BE2C (cell line): ENCODE results near the gene CCL5.

Experiments
- DNase-seq: peaks from one replicate; pipeline ENCODE4 v3.0.0-alpha.2; 2020
- H3K27me3 ChIP-seq: fragments of 250-450 bp; sonication (Bioruptor Pico); 2 replicates; pipeline ENCODE4 v1.5.1; 2020; ENCODE audit warnings: mild to moderate bottlenecking
- H3K36me3 ChIP-seq: fragments of 250-450 bp; sonication (Bioruptor Pico); 2 replicates; pipeline ENCODE4 v1.5.1; 2020; ENCODE audit warnings: mild to moderate bottlenecking
- H3K4me1 ChIP-seq: fragments of 250-450 bp; sonication (Bioruptor Pico); 2 replicates; pipeline ENCODE4 v1.5.1; 2020
- H3K4me3 ChIP-seq: 2 replicates; pipeline ENCODE4 v1.5.1; 2011; ENCODE audit warnings: low read depth, low read length
- H3K9me3 ChIP-seq: fragments of 250-450 bp; sonication (Bioruptor Pico); 2 replicates; pipeline ENCODE4 v1.5.1; 2020
- CTCF ChIP-seq: IDR thresholded peaks from 2 replicates; pipeline ENCODE4 v1.5.1; 2012; ENCODE audit warnings: mild to moderate bottlenecking, low read depth, low read length

The CCL5 gene

DNA sequence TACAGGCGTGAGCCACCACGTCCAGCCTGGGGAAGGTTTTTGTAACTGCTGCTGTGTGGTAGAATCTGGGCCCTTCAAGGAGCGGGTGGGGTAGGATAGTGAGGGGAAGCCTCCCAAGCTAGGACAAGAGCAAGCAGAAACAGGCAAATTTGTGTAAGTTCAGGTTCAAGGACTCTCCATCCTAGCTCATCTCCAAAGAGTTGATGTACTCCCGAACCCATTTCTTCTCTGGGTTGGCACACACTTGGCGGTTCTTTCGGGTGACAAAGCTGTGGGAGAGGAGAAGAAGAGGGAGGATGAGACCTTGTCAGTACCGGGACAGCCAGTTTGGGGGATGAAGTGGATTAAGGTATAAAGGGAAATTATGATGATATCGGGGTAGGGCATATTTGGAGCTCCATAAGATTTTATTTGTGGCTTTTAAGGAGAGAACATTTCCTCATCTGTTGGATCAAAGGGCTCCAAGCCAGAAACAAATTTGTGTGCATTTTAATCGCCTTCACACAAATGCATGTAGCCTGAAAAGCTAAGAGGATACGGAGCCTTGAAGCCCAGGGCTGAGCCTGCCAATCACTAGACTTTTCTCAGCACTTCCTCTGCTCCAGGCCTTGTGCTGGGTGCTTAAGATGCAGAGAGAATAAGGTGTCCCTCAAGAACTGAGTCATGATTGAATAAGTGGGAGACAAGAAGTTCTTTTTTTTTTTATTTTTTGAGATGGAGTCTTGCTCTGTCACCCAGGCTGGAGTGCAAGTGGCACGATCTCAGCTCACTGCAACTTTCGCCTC lies 7.8 kb downstream of the CCL5 start:
- Histone ChIP-seq H3K4me3 (no peak overlapping the region), H3K9me3 (no peaks in the 10 kb centered on the region), H3K36me3 (no peaks in the 10 kb centered on the region), H3K4me1 (no peaks in the 10 kb centered on the region), H3K27me3 (peaks cover 3% of the 10 kb centered on the region; the same call in 1 of the 2 replicates)
- no peak for DNase-seq
- no peak for TF ChIP-seq CTCF

DNA sequence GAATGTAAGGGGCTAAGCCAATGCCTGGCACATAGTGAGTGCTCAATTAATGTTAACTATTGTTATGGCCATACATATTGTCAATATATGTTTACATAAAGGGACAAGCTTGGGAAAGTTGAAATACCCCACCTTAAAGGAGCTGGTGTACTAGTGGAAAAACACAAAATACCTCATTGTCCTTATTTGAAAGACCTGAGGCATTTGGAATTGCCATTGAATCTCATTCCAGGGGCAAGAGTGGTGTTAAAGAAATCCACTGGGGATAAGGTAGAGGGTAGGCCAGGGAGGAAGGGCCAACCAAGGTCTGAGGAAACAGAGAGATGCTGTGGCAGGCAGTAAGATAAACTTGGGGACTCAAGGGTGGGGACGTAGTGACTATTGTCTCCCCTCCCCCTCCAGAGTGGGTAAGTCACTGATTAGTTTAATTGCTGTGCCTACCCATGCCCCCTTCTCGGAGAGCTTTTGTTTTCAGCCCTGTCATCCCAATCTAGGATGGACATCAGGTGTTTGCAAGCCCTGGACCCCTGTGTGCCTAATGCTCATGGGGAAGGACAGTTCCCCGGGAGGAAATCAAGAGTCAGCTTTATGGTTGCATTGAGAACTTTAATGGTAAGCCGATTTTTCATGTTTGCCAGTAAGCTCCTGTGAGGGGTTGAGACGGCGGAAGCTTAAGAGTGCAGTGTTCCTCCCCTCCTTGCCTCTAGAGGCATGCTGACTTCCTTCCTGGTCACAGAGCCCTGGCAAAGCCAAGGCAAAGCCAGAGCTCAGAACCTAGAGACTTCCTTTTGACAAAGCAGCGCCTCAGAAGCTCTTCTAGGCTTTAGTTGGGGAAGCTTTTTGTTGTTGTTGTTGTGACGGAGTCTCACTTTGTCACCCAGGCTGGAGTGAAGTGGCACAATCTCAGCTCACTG lies 9.0 kb downstream of the CCL5 start:
- Histone ChIP-seq H3K4me1 (no peaks in the 10 kb centered on the region), H3K9me3 (no peaks in the 10 kb centered on the region), H3K27me3 (peaks cover 3% of the 10 kb centered on the region; the same call in 1 of the 2 replicates), H3K36me3 (no peaks in the 10 kb centered on the region), H3K4me3 (no peak overlapping the region)
- no peak for TF ChIP-seq CTCF
- no peak for DNase-seq

GRCh38 chr17:35868737-35869136 lies 11.4 kb downstream of the CCL5 start, which contains the start of gene HEATR9:
Gene HEATR9, minus strand, starts transcription at chr17:35868891. Its CDS starts 149 bp downstream, at chr17:35868742.
- Histone ChIP-seq H3K4me1 (0 out of 2 replicates have a peak, but pooled peaks cover 5% of the 10 kb centered on the region), H3K27me3 (no peaks in the 10 kb centered on the region), H3K9me3 (no peaks in the 10 kb centered on the region), H3K4me3 (no peak within 1 kb of the TSS), H3K36me3 (no peaks in the 10 kb centered on the region)
- no peak for DNase-seq
- TF ChIP-seq CTCF: no peak

- no peaks in the 10 kb centered on the region for H3K36me3 ChIP-seq
- no peaks in the 10 kb centered on the region for H3K27me3 ChIP-seq
- no peaks in the 10 kb centered on the region for H3K9me3 ChIP-seq
- H3K4me1 ChIP-seq: 0 out of 2 replicates have a peak, but pooled peaks cover 5% of the 10 kb centered on the region
- no peak for TF ChIP-seq CTCF
- H3K4me3 ChIP-seq: no peak overlapping the region
- DNase-seq: no peak
These were observed 12.6 kb downstream of the CCL5 start for GRCh38 chr17:35867574-35867973.

- no peak for DNase-seq
These were observed 13.7 kb downstream of the CCL5 start for GRCh38 chr17:35866341-35866950.

More at GRCh38 chr17:35866341-35866950, 13.7 kb downstream of the CCL5 start:
- no peak for TF ChIP-seq CTCF
- H3K27me3 ChIP-seq: no peaks in the 10 kb centered on the region
- H3K4me3 ChIP-seq: no peak overlapping the region
- H3K9me3 ChIP-seq: no peaks in the 10 kb centered on the region
- no peaks in the 10 kb centered on the region for H3K36me3 ChIP-seq
- H3K4me1 ChIP-seq: 0 out of 2 replicates have a peak, but pooled peaks cover 5% of the 10 kb centered on the region
